ENCODE results near the gene CROCC2. TPM values are rescaled to one million over a fixed set of nuclear protein-coding genes. Genes with fewer than 3 reads are reported as not detected.

Gene CROCC2
- total and polyA plus RNA-seq, 10 of the 15 experiments (the other 5 are each of a cell fraction or from before 2014, with no cell fraction given): not detected

DNA sequence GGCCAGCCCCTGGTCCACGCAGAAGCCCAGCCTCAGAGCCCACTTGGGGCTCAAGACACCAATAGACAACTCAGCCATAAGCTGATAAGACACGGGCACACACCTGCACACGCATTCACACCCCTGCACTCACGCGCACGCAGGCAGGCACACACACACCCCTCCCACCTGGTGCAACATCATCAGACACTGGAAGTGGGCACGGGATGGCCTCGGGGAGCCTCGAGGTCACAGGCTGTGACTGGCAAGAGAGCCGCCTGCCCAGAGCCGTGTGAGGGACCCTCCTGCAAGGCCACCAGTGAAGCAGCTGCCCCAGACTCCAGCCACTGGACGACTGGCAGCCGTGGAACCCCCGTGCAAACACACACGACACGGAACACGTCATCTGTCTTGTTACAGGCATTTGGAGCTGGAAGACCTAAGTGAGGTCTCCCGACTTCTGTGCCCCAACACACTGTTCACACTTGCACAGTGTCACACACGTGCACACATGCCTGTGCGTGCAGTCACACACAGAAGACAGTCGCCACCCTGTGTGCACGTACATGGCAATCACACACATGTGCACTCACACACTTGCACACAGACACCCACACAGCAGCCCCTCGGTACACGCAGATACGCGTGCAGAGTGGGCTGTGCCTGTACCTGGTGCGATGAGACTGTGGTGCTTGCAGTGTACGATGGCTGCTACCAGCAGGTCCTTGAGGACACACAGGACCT lies 11.1 kb upstream of the CROCC2 start:
- Histone ChIP-seq H3K4me2 (ENCODE audit: control insufficient read depth, insufficient read depth) (no peak overlapping the region), H4K20me1 (ENCODE audit: control insufficient read depth, insufficient read depth) (no peaks in the 10 kb centered on the region), H3K79me2 (ENCODE audit: control insufficient read depth, insufficient read depth, low read length) (no peaks in the 10 kb centered on the region), H3K4me3 (no peak overlapping the region), H3K36me3 (ENCODE audit: control insufficient read depth in 2 of 2, insufficient read depth in 2 of 2, low read length in 1 of 2) (no peaks in the 10 kb centered on the region), H2AFZ (ENCODE audit: control insufficient read depth, low read depth, low read length) (no peak overlapping the region), H3K27me3 (replicated peaks in 1 of 2; ENCODE audit: control insufficient read depth in 2 of 2, insufficient read depth in 2 of 2, low read length in 1 of 2) (no peaks in the 10 kb centered on the region), H3K4me1 (ENCODE audit: control insufficient read depth, insufficient read depth, low read length) (no peaks in the 10 kb centered on the region), H3K27ac (ENCODE audit: control insufficient read depth, insufficient read depth) (no peak overlapping the region), H3K9me3 (replicated peaks; ENCODE audit: control insufficient read depth, insufficient read depth, low read length) (no peaks in the 10 kb centered on the region), H3K9ac (ENCODE audit: control insufficient read depth, insufficient read depth, low read length) (no peak overlapping the region)
- ChIA-PET POLR2A (no interaction called here), CTCF (no interaction called here), SMC1A (ENCODE audit: uncharacterized antibody, unreplicated experiment) (no interaction called here), RAD21 (ENCODE audit: unreplicated experiment) (no interaction called here)
- DNase-seq (ENCODE audit: low read depth, low spot score) (no peak), ATAC-seq (no peak), FAIRE-seq (no peak)
- TF ChIP-seq, protein P1, sequence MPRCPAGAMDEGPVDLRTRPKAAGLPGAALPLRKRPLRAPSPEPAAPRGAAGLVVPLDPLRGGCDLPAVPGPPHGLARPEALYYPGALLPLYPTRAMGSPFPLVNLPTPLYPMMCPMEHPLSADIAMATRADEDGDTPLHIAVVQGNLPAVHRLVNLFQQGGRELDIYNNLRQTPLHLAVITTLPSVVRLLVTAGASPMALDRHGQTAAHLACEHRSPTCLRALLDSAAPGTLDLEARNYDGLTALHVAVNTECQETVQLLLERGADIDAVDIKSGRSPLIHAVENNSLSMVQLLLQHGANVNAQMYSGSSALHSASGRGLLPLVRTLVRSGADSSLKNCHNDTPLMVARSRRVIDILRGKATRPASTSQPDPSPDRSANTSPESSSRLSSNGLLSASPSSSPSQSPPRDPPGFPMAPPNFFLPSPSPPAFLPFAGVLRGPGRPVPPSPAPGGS (IDR thresholded peaks at IDR 0.05; ENCODE audit: borderline replicate concordance, insufficient read depth, low read depth, low read length, poor library complexity, severe bottlenecking): peak; percentile 90
- TF ChIP-seq ESRRA (IDR thresholded peaks at IDR 0.05; ENCODE audit: low read length) (no peak), SMAD5 (IDR thresholded peaks at IDR 0.05; ENCODE audit: low read depth) (no peak), BCL11A (IDR thresholded peaks at IDR 0.05; ENCODE audit: low read depth, low read length) (no peak), IRF4 (IDR thresholded peaks at IDR 0.05; ENCODE audit: low read depth, low read length) (no peak), POLR2AphosphoS5 (IDR thresholded peaks at IDR 0.05; ENCODE audit: low read length) (no peak), SMAD1 (IDR thresholded peaks at IDR 0.05; ENCODE audit: low read depth, partially characterized antibody) (no peak), TBL1XR1 (IDR thresholded peaks at IDR 0.05; ENCODE audit: low read depth, low read length) (no peak), EP300 (IDR thresholded peaks at IDR 0.05; ENCODE audit: borderline replicate concordance in 1 of 2, control insufficient read depth in 1 of 2, low read depth in 2 of 2, low read length in 2 of 2) (no peak), CREB1 (IDR thresholded peaks at IDR 0.05; ENCODE audit: low read depth) (no peak), FOXK2 (IDR thresholded peaks at IDR 0.05) (no peak), TCF3 (IDR thresholded peaks at IDR 0.05; ENCODE audit: borderline replicate concordance, insufficient read depth, low read depth, low read length) (0 out of 2 replicates have a peak, but pooled peaks have one; percentile 66), CBX5 (IDR thresholded peaks at IDR 0.05; ENCODE audit: low read depth) (no peak), ATF7 (IDR thresholded peaks at IDR 0.05; ENCODE audit: low read depth) (no peak), SMARCA5 (IDR thresholded peaks at IDR 0.05) (no peak), MXI1 (IDR thresholded peaks at IDR 0.05; ENCODE audit: low read depth, low read length) (no peak), PAX5 (IDR thresholded peaks at IDR 0.05; ENCODE audit: borderline replicate concordance, low read depth, low read length) (no peak), RELA (IDR thresholded peaks at IDR 0.05; ENCODE audit: borderline replicate concordance, partially characterized antibody) (no peak), BRCA1 (IDR thresholded peaks at IDR 0.05; ENCODE audit: low read depth, low read length) (no peak)
- TF ChIP-seq, protein P2, sequence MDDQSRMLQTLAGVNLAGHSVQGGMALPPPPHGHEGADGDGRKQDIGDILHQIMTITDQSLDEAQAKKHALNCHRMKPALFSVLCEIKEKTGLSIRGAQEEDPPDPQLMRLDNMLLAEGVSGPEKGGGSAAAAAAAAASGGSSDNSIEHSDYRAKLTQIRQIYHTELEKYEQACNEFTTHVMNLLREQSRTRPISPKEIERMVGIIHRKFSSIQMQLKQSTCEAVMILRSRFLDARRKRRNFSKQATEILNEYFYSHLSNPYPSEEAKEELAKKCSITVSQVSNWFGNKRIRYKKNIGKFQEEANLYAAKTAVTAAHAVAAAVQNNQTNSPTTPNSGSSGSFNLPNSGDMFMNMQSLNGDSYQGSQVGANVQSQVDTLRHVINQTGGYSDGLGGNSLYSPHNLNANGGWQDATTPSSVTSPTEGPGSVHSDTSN (IDR thresholded peaks at IDR 0.05; ENCODE audit: insufficient replicate concordance, low read depth, low read length): peak; percentile 11
- no TSS peak for BruUV-seq (replicated peaks)
- in situ Hi-C loops (cut with MboI): no loop called here
- 40% methylated on average over 27 of the region's 28 CpGs for WGBS (ENCODE audit: insufficient coverage, insufficient replicate concordance, low lambda C conversion rate, missing lambda C conversion rate)
- intact Hi-C loops (cut with micrococcal nuclease; ENCODE audit: unreplicated experiment): no loop called here

Measured in GM12878 (cell line).